ENCODE data around the gene STRN3.
"Not testable (repeated sequence)": the region's sequence is repeated elsewhere in the genome, so short reads cannot be mapped to it uniquely, and the experiment has no call there.

STRN3 gene

DNA sequence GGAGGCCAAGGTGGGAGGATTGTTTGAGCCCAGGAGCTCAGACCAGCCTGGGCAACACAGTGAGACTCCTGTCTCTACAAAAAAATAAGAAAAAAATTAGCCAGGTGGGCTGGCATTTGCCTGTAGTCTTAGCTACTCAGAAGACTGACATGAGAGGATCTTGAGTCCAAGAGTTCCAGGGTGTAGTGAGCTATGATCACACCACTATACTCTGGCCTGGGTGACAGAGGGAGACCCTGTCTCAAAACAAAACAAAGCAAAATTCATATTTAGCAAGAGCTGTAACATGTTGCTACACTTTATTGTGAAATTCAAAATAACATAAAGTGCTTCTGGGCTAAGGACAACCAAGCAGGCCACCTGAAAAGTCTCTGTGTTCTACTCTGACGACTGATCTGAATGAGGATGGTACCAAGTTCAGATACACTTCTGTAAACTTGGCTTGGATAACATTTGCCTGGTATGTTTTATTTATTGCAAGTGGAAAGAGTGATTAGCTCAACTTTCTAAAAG lies 11.6 kb upstream of the STRN3 start:
- DNase-seq (ENCODE audit: low read depth in 2 of 2): no peak

DNA sequence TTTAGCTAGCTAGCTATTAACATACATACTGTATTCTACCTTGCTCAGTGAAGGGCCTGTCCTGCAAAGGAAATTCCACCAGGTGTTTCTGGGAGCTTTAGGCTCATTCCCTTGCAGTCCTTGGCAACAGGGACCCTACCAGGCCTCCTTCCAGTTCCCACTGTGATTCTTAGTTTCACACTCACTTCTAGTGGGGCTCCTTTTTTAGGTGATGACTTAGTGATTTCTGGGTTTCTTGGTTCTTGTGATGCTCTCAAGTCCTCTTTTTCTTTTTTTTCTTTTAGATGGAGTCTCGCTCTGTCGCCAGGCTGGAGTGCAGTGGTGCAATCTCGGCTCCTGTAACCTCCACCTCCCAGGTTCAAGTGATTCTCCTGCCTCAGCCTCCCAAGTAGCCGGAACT lies 10.4 kb upstream of the STRN3 start:
- DNase-seq (ENCODE audit: low read depth in 2 of 2): no peak

DNA sequence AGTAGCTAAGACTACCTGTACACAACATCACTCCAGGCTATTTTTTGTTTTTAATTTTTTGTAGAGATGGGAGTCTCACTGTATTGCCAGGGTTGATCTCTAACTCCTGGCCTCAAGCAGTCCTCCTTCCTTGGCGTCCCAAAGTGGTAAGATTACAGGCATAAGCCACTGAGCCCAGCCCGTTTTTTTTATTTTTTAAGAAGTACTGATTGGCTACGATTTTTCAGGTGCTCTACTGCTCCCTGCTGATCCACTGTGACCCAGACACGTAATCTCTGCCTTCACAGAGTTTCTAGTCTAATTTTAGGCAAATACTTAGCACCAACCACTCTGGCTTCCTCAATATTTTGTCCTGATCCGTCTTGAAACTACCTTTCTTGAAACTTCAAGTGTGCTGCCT lies 4.3 kb upstream of the STRN3 start:
- no peak for DNase-seq (ENCODE audit: low read depth in 2 of 2)

DNA sequence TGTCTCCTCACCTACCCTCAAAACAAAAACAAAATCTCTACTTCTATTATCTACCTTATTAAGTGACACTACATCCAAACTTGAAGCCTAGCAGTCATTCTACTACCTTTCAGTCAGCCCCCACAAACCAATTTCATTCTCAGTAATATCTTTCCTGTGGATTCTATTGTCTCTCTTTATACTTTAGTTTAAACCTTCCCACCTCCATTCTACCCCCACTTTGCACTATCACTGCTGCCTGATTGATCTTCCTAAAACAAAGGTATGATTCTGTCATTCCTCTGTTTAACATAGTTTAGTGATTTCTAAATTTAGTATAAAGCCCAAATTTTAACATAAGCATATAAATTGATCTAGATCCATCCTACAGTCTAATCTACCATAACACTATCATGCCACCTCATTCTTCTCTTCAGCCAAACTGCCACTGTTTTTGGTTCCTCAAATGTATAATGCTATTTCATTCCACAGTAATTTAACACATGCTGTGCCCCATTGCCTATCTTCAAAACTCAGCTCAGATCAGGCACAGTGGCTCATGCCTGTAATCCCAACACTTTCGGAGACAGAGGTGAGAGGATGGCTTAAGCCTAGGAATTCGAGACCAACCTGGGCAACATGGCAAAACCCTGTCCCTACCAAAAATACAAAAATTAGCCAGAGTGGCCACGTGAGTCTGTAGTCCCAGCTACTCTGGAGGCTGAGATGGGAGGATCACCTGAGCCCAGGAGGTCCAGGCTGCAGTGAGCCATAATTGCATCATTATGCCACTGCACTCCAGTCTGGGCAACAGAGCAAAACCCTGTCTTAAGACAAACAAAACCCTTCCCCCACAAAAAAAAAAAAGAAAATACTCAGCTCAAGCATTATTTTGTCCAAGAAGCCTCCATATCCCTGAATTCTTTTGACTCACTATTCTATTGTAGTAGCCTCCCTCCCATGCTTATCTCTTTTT lies 3.1 kb upstream of the STRN3 start:
- no peak for DNase-seq (ENCODE audit: low read depth in 2 of 2)

DNA sequence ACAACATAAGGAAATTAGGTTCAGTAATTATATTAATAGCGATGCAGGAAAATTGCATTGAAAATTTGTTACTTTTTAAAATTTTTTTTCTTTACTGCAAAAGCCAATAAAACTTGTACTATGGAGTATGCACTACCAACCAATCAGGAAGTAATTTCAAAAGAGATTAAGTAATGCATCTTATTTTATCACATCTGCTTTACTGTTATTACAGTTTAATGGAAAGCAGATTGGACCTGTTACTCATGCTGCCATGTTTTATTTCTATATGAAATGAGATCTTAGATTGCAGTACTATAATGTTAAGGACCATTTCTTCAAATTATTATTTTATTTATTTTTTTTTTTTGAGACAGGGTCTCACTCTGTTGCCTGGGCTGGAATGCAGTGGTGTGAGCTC lies 1.7 kb upstream of the STRN3 start:
- DNase-seq (ENCODE audit: low read depth in 2 of 2): peak in 1 of 2 experiments; percentile 23

DNA sequence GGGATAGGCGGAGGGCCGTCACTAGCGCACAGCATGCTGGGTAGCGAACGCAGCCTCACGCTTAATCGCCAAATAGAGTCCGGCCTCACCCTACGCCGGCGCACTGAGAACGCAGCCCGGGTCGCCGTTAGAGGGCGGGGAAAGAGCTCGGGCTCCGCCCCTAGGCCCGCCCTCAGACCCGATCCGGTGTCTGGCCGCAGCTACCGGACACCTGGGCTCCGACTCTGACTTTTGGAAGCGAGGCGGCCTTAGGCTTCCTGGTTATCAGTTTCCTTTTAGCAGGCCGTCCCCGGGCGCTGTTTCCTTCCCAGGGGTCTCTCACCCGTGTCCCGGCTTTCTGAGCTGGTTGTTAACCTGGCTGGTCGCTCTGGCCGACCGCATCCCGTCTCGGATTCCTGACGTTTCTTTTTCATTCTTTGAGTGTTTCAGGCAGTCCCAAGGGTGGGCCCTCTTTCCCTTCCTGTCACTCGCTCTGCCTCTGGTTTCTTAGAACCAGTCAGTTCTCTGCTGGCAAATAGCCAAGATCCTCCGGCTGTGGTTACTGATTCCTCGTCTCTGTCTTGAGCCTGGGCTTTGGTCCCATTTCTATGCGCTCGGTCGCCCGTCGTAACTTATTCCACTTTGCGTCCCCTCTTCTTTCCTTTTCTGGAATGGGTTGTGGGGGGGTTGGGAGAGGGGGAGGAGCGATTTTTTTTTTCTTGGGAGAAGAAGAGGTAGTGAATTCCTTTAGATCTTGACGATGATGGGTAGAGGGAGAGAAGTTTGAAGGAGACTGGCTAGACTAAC lies 464 bp upstream of the STRN3 start:
- DNase-seq (ENCODE audit: low read depth in 2 of 2): peak; percentile 90 to 92

DNA sequence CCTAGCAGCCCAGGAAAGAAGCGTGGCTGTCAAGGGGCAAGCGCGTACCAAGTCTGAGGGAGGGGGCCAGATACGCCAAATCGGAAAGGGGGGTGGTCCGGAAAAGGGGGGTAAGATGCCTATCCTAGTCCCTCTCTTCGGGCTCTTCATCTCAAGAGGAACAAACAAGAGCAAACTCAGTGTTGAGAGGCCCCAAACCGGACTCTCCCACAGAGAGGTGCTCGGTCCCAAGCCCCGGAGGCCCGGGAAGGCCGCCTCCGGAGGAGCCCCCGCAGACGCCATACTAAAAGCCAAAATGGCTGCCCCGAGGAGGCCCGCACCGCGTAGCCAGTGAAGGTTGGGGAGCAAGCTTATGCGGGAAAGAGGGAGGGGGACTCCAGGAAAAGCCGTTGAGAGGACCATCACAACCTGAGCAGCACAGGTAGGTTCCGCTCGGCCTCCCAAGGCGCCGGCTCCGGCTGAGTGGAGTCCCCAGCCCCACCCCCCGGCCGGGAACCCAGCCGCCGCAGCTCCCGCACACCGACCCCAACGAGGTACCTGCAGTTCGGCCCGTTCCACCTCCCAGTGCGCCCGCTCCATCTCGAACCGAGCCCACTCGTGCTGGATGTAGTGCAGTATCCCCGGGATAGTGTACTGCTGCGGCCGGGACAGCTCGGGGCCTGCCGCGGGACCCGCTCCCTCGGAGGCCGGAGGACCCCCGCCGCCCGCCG lies 657 bp downstream of the STRN3 start, which contains the start of gene AP4S1:
TSS of gene AP4S1 (plus strand) at position 283 of the 710 bp plus-strand sequence. CDS start 40,548 bp downstream, outside the sequence.
- no peak for DNase-seq (ENCODE audit: low read depth in 2 of 2)

DNA sequence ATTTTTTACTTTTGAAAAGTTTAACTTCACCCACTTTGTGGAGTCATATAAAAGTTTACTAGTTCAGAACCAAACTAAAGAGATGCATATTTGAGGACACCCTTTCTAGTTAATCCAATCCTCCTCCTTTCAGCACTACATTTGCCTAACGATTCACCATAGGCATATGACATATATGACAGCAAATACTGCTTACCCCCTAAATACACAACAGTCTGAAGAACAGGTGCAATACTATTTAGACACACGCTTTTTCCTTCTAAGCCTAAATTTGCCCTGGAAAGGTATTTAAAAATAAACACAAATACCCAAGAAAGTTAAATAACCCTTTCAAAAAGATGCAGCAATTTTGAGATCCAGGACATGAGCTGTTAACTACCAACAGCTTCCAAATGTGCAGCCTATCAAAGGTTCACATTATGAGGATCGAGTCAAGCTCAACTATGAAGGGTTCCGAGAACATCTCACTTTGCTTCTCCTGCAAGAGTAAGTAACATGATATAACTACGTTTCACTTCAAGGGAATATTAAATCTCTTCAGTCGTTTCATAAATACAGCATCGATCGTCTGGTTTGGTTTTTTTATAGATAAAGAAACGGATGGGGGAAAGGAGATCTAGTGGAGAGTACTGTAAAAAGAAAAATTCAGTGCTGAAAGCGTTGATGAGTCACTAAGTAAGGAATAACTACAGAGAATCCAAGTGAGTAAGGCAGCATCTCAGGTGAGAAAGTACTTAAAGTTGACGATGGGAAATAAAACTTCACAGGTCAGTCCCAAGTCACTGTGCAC lies 1.4 kb downstream of the STRN3 start:
- no peak for DNase-seq (ENCODE audit: low read depth in 2 of 2)

DNA sequence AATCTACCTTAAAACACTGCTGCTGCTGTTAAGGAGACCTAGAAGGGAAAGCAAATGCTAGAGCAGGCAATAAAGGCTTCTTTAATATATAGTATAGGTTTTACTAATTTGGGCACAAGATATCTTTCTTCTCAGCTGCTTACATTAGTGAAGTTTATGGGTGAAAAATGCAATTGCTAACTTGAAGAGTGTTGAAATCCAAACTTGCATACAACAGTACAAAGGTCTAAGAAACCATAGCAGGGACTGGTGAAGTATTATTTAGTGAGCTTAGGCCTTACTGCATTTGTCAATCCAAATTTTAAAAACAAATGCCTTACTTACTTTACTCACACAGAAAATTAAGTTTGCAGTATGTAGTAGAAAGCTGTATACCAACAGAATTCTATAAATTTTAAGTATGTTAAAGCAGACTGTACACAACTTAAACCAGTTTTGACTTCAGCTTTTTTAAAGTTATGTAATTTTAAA lies 2.1 kb downstream of the STRN3 start:
- DNase-seq (ENCODE audit: low read depth in 2 of 2): no peak

DNA sequence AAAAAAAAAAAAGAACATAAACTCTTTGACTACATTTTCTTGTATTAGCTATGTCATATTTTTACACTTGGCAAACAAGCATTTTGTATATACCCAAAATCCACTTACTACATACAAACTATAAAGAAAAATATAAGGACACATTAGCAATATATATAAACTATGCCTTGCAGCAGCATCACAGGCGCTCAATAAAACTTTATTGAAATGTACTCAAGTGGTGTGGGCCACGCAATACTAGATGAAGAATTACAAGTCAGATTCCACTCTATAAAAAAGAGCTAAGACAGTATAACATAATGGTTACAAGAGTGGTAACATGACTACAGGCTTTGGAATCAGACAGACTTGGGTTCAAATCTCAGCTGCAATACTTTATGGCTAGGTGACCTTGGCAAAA lies 3.8 kb downstream of the STRN3 start:
- DNase-seq (ENCODE audit: low read depth in 2 of 2): no peak

DNA sequence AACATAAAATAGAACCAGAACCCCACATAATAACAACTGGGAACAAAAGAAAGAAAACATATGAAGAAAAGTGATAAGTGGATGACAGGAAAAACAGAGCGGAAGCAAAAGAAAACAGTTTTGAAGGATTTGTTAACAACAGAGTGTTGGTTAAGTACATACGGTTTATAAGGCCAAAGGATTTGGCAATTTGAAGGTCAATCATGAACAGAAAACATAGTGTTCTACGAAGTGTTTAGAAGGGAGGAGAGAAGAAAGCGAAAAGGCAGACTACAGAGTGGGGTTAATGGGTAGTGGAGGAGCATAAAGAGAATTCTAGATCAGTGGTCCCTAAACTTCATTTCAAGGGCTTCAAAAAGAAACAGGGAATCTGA lies 4.6 kb downstream of the STRN3 start:
- no peak for DNase-seq (ENCODE audit: low read depth in 2 of 2)

DNA sequence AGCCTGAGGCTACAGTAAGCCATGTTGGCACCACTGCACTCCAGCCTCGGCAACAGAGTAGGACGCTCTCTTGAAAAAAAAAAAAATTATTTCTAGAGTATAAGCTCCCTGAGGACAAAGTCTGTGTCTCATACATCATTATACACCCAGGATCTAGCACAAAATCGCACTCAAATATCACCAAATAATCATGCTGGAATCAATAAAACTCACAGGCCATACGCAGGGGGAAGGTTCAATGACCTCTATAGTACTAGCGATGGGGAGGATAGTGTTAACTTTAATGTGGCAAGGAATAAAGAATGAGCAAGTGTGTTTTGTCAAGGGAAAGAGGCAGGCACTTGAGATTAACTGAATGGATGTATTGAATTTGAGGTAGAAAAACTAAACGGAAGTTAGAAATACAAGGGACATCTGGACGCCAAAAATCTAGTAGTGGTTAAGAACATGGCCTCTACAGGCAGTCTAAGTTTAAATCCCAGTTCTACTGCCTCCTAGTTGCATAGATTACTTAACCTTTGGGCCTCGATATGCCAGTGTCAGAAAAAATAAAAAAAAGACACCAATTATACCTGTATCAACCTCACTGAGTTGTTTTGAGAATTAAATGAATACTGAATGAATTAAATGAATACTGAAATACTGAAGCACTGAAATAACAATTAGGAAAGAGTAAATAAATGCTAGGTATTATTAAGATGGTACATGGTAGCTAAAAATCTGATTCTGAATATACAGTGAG lies 5.2 kb downstream of the STRN3 start:
- DNase-seq (ENCODE audit: low read depth in 2 of 2): no peak

DNA sequence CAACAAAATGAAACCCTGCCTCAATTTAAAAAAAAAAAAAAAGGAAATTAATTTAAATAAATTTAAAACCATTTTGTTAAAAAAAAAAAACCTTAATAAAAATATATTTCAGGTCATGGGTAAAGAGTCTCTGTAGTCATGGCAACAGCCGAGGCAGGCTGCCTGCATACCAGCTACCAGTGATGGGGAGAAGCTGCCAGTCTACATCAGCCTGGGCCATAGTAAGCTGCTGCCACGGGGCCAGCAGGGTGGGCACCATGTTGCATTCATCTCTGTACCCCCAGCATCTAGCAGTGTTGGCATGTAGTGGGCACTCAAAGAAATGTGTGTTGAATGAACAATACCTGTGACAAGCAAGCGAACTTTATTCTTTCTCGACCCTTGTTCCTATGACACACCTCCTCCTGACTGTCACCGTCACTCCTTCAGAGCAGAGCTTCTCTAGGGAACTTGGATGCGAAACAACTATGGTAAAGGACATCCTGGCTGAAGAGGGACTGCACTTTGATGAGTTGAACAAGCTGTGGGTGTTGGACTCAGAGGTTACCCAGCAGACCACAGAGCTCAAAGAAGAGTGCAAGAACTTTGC lies 8.0 kb downstream of the STRN3 start:
- DNase-seq (ENCODE audit: low read depth in 2 of 2): no peak

DNA sequence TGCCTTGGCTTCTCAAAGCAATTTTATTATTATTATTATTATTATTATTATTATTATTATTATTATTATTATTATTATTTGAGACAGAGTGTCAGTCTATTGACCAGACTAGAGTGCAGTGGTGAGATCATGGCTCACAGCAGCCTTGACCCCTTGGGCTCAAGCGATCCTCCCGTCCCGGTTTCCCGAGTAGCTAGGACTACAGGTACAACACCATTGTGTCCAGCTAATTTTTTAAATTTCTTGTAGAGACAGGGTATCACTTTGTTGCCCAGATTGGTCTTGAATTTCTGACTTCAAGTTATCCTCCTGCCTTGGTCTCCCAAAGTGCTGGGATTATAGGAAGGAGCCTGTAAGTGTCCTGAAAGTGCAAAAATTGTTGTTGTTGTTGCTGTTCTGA lies 12.3 kb downstream of the STRN3 start:
- no peak for DNase-seq (ENCODE audit: low read depth in 2 of 2)

DNA sequence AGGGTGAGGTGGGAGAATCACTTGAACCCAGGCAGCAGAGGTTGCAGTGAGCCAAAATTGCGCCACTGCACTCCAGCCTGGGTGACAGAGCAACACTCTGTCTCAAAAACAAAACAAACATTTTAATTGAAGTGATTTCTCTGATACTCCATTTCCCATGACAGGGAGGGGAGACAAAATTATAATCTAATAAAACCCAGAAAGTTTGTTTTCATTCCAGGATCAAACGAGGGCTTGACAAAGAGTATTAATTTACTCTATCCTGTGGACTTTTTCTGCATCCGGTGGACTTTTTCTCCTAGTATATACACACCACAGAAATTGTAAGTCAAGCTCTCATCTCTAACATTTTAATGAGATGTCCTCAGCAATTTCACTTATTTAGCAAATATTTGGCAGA lies 15.2 kb downstream of the STRN3 start:
- no peak for DNase-seq (ENCODE audit: low read depth in 2 of 2)

DNA sequence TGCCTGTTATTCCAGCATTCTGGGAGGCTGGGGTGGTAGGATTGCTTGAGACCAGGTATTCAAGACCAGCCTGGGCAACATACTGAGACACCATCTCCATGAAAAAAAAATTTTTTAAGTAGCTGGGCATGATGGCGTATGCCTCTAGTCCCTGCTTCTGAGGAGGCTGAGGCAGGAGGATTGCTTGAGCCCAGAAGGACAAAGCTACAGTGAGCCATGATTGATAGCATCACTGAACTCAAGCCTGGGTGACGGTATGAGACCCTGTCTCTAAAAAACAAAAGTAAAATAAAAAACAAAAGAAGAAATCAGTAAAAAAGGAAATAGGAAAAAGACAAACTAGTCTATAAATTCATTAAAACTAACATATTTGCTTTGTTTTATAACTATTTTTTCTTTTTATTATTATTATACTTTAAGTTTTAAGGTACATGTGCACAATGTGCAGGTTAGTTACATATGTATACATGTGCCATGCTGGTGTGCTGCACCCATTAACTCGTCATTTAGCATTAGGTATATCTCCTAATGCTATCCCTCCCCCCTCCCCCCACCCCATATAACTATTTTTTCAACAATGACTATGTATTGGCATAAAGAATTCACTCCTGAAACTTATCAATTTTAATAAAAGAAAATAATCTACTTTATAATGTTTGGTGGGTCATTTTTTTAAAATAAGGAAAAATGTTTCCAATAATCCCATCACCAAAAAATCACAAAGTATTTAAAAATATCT lies 16.2 kb downstream of the STRN3 start:
- no peak for DNase-seq (ENCODE audit: low read depth in 2 of 2)

DNA sequence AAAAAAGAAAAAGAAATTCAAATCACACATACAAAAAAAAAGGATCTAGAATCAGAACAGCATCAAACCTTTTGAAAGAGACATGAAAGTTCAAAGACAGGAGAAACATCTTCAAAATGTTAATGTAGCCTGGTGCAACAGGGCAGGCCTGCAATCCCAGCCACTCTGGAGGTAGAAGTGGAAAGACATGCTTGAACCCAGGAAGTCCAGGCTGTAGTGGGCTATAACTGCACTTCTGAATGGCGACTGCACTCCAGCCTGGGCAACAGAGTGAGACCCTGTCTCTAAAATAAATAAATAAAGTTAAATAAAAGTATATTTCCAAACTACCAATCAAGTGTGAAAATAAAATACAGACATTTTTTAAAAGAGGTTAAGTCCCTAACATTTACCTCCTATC lies 19.5 kb downstream of the STRN3 start:
- DNase-seq (ENCODE audit: low read depth in 2 of 2): no peak

DNA sequence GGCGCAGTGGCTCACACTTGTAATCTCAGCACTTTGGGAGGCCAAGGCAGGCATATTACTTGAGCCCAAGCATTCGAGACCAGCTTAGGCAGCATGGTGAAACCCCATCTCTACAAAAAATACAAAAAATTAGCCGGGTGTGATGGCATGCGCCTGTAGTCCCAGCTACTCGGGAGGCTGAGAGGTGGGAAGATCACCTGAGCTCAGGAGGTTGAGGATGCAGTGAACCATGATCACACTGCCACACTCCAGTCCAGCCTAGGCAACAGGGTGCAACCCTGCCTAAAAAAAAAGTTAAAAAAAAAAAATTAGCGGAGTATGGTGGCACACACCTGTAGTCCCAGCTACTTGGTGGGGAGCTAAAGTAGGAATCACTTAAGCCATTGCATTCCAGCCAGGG lies 22.2 kb downstream of the STRN3 start:
- not testable (repeated sequence) for DNase-seq (ENCODE audit: low read depth in 2 of 2)

DNA sequence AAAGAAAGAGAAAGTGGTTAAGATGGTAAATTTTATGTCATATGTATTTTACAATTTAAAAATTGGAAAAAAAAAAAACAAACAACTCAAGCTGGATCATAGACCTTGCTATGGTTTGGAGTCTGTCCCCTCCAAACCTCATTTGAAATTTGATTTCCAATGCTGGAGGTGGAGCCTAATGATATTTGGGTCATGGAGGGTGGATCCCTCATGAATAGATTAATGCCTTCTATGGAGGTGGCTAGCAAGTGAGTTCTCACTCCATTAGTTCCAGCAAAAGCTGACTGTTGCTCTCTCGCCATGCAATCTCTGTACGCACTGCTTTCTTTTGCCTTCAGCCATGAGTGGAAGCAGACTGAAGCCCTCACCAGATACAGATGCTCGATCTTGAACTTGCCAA lies 22.9 kb downstream of the STRN3 start:
- no peak for DNase-seq (ENCODE audit: low read depth in 2 of 2)
